GM13977 (cell line): Measurements from ENCODE around the gene TAF4.

Experiments used
- DNase-seq: peaks from one replicate; pipeline ENCODE4 v3.0.0; 2012; ENCODE audit warnings: low spot score
- in situ Hi-C: fragments of 300-500 bp; cut with MboI; formaldehyde crosslinking; loops from one replicate; pipeline ENCODE4 v1.12.0; 2022; ENCODE audit warnings: low sequenced_read_pairs, low pct_unique_long_range_greater_than_20kb, mixed read lengths, inconsistent platforms; ENCODE audit not compliant: unreplicated experiment
- TF ChIP-seq, protein P1 (sequence below): IDR thresholded peaks from 2 replicates; pipeline ENCODE4 v1.5.1; 2012; ENCODE audit warnings: mild to moderate bottlenecking, control low read depth; ENCODE audit not compliant: insufficient read depth; ENCODE audit errors: extremely low read depth, missing control alignments

TAF4 gene

DNA sequence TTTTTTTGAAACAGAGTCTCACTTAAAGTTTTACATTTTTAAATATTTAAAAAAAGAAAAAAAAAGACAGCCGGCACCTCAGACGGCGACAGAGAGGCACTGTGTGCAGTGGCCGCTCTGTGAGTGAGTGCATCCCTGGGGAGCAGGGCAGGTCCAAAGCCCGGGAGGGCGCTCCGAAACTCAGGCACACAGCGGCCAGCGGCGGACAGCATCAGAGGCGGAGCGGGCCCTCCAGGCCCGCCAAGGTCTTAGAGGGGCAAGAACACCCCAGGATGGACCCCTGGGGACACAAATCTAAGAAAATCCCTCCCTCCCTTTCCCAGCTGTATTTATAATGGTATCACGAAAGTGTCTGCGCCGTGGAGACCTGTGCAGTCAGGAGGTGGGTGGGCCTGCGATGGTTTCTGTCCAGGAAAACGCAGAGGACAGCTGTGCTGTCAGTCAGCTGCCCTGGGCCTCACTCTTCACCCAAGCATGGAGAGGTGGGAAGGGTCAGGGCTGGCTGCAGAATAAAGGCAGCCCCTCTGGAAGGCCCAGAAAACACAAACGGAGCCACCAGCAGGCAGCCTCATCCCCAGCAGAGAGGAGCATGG, 43.8 kb downstream of the TAF4 start:
- TF ChIP-seq, protein P1, sequence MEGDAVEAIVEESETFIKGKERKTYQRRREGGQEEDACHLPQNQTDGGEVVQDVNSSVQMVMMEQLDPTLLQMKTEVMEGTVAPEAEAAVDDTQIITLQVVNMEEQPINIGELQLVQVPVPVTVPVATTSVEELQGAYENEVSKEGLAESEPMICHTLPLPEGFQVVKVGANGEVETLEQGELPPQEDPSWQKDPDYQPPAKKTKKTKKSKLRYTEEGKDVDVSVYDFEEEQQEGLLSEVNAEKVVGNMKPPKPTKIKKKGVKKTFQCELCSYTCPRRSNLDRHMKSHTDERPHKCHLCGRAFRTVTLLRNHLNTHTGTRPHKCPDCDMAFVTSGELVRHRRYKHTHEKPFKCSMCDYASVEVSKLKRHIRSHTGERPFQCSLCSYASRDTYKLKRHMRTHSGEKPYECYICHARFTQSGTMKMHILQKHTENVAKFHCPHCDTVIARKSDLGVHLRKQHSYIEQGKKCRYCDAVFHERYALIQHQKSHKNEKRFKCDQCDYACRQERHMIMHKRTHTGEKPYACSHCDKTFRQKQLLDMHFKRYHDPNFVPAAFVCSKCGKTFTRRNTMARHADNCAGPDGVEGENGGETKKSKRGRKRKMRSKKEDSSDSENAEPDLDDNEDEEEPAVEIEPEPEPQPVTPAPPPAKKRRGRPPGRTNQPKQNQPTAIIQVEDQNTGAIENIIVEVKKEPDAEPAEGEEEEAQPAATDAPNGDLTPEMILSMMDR, result no peak
- in situ Hi-C loops, result loop anchor here (10.0 kb wide), 1 partner anchor 123 kb away; the partner anchor contains the start of genes PSMA7 and SS18L1

DNA sequence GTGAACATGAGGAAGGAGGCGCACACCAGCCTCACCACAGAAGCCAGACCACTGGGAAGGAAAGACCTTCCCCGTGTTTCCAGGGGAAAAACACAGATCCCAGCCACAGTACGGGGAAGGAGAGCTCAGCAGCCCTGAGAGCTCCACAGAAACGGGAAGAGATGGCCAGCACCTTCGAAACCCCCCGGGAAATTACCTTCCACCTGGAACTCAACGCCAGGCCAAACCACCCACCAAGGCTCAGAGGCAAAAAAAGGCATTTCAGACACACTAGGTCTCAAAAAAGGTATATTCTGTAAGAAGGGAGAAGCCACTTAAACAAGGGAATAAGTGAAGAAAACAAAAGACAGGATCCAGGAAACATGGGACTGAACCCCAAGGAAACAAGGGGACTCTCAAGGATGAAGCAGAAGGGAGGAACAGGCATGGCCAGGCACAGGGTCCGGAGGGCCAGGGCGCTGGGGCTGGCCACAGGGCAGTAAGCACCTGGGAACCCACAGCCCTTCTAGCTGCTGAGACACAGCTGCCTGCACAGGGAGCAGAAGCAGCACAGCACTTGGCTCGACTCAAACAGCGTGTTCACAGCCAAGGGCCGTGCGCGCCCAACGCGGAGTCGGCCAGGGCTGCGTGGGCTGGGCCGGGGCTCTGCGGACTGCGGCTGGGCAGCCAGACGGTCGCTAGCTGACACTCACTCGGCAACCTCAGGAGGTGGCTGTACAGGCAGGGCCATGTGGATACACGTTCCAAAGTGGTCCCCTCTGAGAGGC, 44.6 kb downstream of the TAF4 start:
- in situ Hi-C loops, result loop anchor here (10.0 kb wide), 1 partner anchor 124 kb away; the partner anchor contains the start of genes PSMA7 and SS18L1
- DNase-seq, result peak; percentile 67
- TF ChIP-seq, protein P1, result no peak

More for the DNA sequence above, 43.8 kb downstream of the TAF4 start:
- peak; percentile 20 for DNase-seq

DNA sequence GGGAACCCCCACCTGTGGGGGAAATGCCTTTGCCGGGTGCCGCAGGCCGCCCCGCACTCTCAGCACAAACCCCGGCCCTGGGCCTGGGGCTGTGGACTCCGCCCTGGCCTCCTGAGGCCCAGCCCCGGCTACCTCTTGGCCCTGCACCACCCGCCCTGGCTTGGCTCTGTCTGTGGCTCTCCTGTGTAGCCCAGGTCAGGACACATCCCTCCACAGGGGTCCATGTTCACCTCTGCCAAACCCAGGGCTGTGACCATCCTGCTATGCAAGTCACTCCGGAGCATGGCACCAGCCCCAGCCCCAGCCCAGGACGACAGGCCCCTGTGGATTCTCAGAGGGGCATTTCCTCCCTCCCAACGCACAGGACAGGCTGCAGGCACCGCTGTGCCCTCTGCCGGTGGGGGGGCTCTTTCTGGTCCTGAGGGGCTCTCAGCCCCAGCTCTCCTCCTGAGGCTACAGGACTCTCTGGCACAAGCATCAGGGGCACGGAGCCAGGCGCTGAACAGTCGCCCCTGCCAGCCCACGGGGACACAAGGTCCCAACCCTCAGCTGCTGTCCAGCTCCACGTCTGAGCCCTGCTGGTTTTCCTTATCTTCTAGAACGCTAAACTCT, 45.7 kb downstream of the TAF4 start:
- TF ChIP-seq, protein P1, result no peak
- no peak for DNase-seq
- in situ Hi-C loops, result loop anchor here (10.0 kb wide), 1 partner anchor 125 kb away; the partner anchor contains the start of genes PSMA7 and SS18L1

- no peak for DNase-seq
- TF ChIP-seq, protein P1, result no peak
- in situ Hi-C loops, result no loop called here
Observed at GRCh38 chr20:62019144-62019805, 46.4 kb downstream of the TAF4 start.

- TF ChIP-seq, protein P1, result no peak
- DNase-seq, result no peak
- in situ Hi-C loops, result no loop called here
Observed at GRCh38 chr20:62018437-62019143, 47.1 kb downstream of the TAF4 start.
